HS-27A (cell line): ENCODE data around the gene PFKFB1.
A peak's percentile ranks its signal among the peaks of the same experiment; 100 is the strongest.

Source experiments
- DNase-seq: peaks from one replicate; pipeline ENCODE4 v3.0.0-alpha.2; 2012; ENCODE audit warnings: low read depth, missing footprints

Gene PFKFB1

DNA sequence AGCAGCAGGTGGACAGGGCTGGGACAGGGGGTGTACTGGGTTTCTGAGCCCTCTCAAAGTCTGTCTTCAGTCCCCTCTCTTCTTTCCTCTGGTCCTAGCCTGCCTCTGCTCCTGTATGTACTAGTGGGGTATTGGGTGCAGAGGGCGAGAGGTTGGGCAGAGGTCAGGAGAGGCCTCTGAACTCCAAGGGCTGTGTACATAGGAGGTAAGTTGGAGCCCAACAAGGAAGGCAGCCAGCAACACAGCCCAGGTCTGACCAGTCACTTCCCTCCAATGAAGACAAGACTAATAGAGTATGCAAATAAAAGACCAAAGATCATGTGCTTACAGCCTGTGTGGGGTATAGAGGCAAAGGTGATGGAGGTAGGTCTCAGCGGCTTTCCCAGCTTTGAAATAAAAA is at the start of gene PFKFB1:
Gene PFKFB1 (minus strand): TSS at position 90 of the 400 bp plus-strand sequence. CDS start 181 bp downstream, outside the sequence.
- no peak for DNase-seq

DNA sequence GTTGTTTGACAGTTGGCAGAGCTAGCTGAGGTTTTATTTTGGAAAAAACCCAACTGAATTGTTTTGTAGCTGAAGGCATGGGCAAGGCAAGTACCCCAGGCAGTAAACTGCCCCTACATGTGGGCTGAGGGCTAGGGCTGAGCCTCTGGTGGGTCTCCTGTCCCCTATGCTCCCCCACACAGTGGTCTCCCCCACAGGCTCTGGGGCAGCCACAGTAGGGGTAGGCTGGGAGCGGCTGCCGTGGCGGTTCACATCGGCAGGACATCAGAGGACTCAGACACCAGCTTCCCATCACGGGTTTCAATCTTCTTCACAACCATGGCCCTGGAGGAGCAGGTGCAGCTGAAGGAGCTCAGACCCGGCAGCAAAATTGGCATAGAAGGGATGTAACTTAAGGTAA is 47.5 kb upstream of the PFKFB1 start:
- DNase-seq, result no peak

DNA sequence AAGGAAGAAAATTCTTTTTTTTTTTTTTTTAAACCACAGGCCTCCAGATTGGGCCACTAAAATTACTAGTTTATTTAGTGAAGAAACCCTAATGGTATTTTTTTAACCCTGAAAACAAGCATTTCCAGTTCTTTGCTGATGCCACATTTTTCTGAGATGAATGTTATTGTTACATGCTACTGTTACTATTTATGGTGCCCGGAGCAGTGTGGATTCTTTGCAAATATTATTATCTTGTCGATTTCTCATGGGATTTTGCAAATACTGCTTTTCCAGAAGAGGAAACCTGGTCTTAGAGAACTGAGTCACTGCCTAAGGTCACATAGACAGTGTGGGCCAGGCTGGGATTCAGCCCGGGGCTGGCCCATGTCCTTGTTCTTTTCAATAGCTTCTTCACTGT is 45.5 kb upstream of the PFKFB1 start:
- no peak for DNase-seq

DNA sequence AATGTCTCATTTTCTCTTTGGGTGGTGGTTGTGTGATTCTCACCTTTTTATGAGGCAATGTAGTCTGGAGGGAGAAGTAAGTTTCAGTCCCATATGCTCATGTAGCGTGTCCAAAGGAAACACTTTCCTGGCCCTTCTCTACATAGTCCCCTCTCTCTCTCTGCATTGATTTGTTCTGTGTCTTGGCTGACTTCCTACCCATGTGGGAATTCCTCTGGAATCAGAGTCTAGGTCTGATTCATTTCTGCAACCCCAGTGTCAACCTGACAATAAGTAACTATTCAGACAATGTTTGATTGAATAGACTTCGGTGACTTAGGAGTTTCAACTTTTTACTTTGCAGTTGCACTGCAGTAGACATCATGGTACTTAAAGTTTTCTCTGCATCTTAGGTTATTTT is 39.4 kb upstream of the PFKFB1 start:
- DNase-seq, result no peak

DNA sequence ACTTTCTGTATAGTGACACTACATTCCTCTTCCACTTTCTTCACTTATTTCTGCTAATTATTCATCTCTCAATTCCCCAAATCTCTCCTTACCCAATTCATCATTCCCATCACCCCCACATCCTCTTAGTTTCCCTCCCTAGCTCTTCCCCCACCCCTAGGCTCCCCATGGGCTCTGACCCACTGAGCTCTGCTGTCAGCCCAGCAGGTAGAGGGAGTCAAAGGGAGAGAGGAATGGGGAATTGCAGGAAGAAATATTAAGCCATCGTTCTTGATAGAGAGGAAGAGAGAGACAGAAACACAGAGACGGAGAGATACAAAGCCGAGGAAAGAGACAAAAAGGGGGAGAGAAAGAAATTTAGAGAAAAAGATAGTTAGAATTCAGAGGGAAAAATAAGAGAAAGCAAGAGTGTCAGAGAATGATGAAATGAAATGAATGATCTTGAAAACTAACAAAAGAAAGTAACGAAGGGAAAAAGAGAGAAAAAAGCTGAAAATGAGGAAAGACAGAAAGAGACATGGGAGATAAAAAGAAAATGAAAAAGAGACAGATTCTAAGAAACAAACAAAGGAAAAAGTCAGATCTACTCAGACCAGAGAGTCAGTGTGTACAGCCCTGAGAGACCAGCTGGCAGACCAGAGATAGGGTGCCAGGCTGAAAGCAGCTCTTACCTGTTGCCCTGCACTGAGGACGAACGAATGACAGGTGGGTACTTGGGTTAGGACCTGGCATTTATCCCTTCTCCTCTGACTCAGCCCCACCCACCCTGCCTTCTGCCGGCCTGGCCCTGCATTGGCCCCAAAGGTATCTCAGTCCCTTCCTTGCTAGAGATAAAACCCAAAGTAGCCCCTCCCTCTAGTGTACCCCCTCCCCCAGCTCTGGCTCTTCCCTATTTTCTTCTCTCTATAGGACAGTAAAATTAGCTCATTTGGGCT is 36.5 kb upstream of the PFKFB1 start, which contains the start of gene ALAS2:
Gene ALAS2 (minus strand): TSS at position 707 of the 935 bp plus-strand sequence. CDS start 4,977 bp downstream, outside the sequence.
- no peak for DNase-seq

DNA sequence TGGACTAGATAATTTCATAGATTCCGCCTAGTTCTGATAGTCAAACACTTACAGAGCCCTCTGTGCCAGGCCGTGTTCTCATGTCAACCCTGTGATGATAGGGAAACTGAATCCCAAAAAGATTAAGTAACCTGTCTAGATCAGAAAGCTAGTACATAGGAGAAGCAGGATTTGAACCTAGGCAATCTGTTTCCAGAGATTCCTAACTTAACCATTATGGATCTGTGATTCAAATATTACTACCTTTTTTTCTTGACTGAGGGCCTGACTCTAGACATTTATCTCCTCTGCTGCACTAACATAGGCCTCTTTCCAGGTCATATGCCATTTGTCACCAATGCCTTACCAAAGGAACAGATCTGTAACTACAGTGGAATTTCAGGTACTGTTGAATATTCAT is 35.3 kb upstream of the PFKFB1 start:
- DNase-seq, result no peak

DNA sequence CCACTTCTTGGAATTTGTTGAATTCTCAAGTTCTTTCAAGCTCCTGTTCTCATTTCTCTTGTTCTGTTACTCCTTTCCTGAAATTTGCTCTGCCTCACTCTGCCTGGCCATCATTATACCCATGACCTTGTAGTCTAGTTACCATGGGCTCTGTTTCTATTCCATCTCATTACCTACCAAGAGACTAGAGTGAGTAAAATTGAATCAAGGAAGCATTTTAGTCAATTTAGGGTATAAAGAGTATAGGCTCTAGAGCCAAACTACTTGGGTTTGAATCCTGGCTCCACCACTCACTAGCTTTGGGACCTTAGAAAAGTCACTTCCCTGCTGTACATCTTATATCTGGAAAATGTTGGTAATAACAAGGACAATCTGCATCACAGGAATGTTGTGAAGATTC is 34.6 kb upstream of the PFKFB1 start:
- DNase-seq, result no peak

DNA sequence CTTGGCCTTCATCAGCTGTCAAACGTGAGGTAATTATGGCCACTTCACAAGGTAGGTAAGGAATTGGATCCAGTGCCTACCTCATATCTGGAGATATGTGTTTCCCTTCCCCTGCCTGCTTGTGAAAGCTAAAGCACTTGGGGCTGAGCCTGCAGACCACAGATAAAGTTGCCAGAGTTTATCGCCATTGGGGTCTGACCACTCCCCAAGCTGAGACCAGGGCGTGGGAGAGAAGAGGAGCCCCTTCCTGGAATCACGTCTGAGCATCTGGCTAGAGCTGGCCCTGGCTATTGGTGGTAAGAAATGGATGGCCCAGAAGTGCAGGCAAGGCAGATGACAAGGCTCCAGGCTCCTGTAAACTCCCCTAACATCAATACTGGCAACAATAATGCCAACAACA is 34.1 kb upstream of the PFKFB1 start:
- no peak for DNase-seq

DNA sequence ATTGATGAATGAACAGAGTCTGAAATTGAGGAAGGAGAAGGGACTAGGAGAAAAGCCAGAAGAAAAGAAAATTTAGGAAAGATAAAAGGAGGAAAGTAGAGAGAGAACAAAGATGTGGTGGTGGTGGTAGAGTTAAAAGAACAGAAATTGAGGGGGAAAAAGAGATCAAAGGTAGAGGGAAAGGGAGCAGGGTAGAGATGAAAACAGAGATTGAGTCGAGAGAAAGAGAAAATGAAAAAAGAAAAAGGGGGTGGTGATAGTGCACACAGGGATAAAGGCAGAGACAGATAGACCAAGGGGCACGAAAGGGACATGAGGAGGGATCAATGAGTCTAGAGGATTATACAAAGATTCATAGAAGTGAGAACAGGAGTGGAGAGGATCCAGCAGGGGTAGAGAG is 32.9 kb upstream of the PFKFB1 start:
- DNase-seq, result no peak

DNA sequence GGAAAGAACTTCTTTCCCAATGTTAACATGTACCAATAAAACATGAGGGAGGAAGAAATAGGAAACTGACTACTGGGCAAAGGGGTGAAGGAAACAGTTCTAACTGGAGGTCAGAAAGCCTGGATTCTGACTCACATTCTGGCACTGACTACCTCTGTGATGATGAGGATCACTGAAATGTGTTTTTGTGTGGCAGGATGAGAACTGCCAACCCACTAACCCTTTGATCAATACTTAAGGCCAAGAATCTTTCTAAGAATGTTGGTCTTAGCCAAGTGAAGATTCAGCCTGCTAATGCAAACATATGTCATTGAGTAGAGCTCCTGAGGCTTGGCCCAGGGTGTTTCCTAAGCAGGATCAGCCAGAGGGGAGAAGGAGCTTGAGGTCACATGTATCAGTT is 32.2 kb upstream of the PFKFB1 start:
- no peak for DNase-seq

DNA sequence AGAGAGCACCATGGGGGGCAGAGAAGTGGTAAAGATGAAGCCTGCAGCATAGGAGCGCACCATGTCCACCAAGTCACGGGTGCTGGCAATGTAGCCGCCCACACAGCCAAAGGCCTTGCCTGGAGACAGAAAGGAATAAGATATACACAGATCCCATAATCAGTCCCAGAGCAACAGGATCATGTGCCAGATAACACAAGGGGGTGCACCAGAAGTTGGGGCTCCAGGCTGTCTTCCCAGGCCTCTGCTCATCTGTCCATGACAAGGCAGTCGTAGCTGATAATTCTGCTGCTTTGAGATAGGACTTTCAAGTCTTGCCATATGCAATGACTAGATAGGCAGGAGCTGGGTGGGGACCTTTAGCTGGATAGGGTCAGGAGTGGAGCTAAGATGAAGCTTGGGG is 20.9 kb upstream of the PFKFB1 start:
- DNase-seq, result no peak

DNA sequence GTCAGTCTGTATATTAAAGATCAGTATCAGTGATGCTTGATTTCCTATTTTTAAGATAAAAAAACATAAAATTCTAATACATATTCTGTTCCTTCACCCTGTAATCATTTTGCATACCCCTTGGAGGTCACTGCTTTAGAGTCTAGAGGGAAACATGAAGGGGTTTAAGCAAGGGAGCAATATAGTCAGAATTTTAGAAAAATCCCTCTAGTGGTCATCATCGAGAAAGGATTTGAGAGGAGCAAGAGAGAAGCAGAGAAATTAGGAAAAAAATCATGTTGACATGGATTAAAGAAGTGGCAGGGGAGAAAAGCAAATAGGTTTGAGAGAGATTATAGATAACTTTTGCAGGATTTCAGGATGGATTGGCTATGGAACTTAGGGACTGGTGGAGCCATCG is 17.3 kb upstream of the PFKFB1 start:
- no peak for DNase-seq

DNA sequence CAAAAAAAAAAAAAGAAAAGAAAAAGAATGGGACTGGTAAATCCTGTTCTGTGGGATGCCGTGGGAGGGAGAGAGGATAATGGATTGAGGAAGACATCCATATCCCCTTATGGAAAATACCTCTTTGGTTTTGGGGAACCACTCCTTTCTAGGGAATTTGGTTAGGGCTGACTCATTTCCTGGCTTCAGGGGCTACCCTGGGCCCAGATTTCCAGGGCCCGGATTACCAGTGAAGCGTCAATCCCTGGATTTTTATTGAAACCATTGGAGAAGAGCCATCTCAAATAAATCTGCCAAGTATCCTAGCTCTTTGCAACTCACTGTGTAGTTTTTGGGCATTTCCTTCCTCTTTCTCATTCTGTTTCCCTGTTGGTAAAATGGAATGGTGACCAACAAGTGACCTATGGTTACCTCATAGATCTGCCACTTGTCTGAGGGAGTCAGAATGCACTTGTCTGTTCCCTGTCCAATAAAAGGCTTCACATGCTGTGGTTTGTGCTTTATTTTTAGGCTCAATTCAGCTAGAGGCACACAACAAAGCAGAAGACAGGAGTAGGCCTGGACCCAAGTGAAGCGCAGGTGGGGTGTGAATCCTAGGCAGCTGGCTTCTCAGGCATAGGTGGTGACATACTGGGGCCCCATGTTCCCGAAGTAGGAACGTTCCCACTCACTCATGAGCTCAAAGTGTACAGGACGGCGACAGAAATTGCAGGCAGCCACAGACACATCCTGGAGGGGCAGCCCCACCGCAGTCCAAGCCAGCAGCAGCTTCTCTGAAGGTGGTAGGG is 14.8 kb upstream of the PFKFB1 start:
- DNase-seq, result peak; percentile 23

DNA sequence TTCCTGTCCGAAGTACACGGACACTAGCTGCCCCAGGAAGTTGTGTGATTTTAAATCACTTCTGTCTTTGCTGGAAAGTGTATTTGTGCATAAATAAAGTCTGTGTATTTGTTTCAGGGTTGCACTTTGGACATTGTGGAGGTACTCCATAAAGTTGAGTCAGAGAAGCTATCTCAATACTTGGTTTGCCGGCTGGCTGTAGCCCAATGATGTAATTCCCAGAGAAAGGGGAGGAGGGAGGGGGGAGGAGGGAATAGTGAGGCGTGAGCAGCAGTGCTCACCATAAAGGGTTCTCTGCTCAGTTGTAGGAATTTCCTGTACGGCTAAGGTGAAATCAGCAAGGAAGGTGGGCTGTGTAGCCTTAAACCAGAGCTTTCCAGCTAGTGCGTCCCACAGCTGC is 13.7 kb upstream of the PFKFB1 start:
- DNase-seq, result no peak

DNA sequence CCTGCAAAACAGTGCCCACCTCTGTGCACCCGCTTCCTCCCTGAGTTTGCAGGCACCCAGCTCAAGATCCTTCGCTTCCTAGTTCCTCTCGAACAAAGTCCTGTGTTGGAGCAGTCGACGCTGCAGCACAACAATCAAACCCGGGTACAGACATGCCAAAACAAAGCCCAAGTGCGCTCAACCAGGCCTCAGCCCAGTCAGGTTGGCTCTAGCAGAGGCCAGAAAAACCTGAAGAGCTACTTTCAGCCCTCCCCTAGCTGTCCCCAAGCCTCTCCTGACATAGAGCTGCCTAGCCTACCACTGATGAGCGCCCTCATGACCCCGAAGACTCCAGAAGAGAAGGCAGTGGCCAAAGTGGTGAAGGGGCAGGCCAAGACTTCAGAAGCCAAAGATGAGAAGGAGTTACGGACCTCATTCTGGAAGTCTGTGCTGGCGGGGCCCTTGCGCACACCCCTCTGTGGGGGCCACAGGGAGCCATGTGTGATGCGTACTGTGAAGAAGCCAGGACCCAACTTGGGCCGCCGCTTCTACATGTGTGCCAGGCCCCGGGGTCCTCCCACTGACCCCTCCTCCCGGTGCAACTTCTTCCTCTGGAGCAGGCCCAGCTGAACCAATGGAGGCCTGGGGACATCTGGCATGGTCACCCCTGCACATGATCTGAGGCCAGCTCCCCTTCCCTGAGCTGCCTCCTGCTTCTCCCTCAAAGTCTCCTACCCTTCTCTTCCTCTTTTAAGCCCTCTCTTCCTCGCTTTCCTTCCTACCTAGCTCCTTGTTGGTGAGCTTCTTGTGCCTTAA is 13.0 kb upstream of the PFKFB1 start:
- DNase-seq, result no peak

DNA sequence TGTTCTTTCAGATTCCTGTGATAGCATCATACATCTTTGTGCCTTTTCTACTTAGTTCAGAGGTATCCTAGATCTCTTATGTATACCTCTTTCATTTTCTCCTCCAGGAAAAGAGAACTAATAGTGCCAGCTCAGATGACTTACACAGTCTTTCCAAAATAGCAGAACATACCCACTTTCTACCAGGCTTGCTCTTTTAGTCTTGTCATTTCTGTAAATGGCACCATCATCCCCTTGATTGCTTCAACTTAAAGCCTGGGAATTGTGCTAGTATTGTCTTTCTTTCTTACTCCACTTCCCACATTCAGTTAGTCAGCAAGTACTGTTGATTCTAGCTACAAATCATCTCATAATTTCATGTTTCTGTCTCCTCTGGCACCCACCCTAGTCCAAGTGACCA is 11.3 kb upstream of the PFKFB1 start:
- no peak for DNase-seq

DNA sequence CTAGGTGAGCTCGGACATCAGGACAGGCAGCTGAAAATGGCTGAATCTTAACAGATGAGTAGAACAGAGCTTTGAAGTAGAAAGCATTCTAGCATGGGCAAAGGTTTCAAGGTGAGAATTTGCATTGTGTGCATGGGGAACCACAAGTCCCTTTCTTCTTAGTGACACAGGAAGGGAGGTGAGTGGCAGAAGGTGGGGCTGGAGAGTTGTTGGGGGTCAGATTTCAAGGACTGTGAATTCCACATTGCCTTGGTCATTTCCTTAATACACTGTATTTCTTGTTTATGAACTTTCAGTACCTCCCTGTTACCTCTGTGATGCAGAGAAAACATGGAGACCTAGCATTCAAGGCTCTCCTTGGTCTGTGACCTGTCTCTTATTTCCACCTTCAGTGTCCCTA is 10.2 kb upstream of the PFKFB1 start:
- no peak for DNase-seq

DNA sequence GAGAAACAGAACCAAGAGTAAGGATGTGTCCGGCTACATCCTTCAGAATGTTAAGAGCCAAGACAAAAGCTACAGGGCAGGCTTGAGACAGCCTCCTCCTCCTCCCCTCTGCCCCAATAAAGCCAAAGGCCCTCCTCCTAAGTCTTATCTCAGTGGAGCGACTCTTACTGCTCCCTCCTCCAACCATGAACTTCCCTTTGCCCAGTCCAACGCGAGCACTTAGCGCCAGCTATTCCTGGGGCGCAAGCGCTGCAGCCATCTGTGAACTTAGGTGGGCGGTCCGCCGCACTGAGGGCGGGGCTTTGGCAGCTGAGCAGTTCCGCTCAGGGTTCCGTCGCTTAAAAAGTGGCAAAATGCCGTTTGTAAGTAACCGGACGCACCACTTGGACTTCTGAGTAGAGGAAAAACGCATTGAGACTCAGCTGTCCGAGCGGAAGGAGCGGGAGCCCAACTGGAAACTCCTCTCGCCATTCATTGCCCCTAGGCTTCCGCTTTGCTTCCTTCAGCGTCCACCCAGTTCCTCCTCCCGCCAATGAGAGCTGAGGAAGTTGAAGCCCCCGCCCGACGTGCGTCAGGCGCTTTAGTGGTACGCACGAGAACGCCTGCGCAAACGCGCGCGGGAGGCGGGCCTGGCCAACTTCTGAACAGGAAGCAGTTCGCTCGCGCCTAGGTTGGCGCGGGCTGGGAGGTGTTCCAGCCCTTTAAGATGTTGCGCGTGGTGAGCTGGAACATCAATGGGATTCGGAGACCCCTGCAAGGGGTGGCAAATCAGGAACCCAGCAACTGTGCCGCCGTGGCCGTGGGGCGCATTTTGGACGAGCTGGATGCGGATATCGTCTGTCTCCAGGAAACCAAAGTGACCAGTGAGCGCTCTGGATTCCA is 6.0 kb upstream of the PFKFB1 start, which contains the start of gene APEX2:
Gene APEX2 (plus strand): TSS at position 647 of the 882 bp plus-strand sequence. CDS start 60 bp downstream, at position 707.
- DNase-seq, result peak; percentile 69

DNA sequence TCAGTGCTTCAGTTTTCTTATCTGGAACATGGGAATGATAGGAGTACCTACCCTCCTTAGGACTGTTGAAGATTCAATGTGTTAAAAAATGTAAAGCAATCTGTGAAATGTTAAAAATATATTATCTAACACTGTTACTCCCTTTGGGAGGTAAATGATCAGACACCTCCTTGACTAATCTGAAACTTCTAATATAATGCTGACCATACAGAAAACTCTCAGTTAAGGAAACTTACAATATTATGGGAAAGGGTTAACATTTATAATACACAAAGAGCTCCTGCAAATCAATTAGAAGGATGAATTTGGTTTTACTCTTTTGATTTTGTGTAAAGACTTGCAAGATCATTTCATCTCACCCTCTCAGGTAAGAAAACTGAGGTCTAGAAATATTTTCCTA is 1.6 kb upstream of the PFKFB1 start:
- no peak for DNase-seq

DNA sequence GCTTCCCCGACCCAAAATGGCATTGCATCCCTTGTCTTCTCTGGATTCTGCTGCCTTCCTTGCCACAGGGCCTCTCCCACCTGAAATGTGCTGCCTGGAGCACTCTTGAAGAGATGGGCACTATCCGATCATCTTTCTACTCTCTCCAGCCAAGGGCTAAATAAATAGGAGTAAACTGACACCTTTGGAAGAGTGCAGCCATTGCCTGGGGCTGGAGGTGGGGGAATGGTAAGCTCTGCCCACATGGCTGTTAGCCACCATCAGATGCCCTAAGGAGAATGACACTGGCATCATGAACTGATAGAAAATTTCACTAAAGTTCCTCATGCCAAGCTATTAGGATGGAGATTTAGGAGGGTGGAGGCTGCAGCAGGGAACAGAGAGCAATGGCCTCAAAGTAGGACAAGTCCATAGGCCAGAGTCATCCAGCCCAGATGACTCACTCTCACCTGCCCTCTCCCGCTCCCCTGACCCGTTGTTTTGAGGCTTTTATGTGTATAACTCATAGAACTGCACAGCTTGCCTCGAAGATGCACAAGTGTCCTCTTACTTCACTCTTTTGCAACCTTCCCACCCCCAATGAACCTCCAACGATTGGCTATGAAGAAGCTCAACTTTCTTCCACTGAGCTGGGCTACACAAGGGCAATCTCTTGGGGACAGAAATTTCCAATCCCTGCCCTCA is 822 bp upstream of the PFKFB1 start:
- no peak for DNase-seq
